ENCODE data around the gene ESM1. TPM values are rescaled to one million over a fixed set of nuclear protein-coding genes. Genes with fewer than 3 reads are reported as not detected.

The ESM1 gene
- total and polyA plus RNA-seq, 7 donors, result 0.01 to 0.13 (median 0.09) TPM; not detected in 3

- no peak for TF ChIP-seq CTCF (IDR thresholded peaks at IDR 0.05)
- Histone ChIP-seq H3K4me3 (no peak overlapping the region), H3K27me3 (ENCODE audit: insufficient read depth in 3 of 3, low read length in 2 of 3) (no peaks in the 10 kb centered on the region), H3K4me1 (no peaks in the 10 kb centered on the region), H3K36me3 (ENCODE audit: insufficient read depth in 1 of 2, low read depth in 1 of 2) (no peaks in the 10 kb centered on the region), H3K27ac (no peak overlapping the region), H3K9me3 (no peaks in the 10 kb centered on the region)
- ATAC-seq (no peak), DNase-seq (no peak)
- intact Hi-C loops (cut with DNase I), result no loop called here
- 45 to 47% (median 45%) methylated on average over 5 of the region's 5 CpGs for WGBS, 3 donors
Observed at GRCh38 chr5:54969856-54970828, 15.3 kb downstream of the ESM1 start.

- H3K36me3 ChIP-seq (ENCODE audit: insufficient read depth in 1 of 2, low read depth in 1 of 2), result no peaks in the 10 kb centered on the region
- H3K4me1 ChIP-seq, result no peaks in the 10 kb centered on the region
- intact Hi-C loops (cut with DNase I), result no loop called here
- no peaks in the 10 kb centered on the region for H3K27me3 ChIP-seq (ENCODE audit: insufficient read depth in 3 of 3, low read length in 2 of 3)
- DNase-seq (no peak), ATAC-seq (no peak)
- TF ChIP-seq CTCF (IDR thresholded peaks at IDR 0.05), result no peak
- H3K27ac ChIP-seq, result no peak overlapping the region
- H3K4me3 ChIP-seq, result no peak overlapping the region
- 82 to 87% (median 86%) methylated on average over 4 of the region's 4 CpGs for WGBS, 3 donors
- no peaks in the 10 kb centered on the region for H3K9me3 ChIP-seq
Observed at GRCh38 chr5:54969242-54969641, 16.2 kb downstream of the ESM1 start.

- H3K36me3 ChIP-seq (ENCODE audit: insufficient read depth in 1 of 2, low read depth in 1 of 2), result no peaks in the 10 kb centered on the region
- DNase-seq, result no peak
- WGBS, 3 donors, result 54 to 73% (median 72%) methylated on average over 3 of the region's 3 CpGs
- no peak for ATAC-seq
- no peaks in the 10 kb centered on the region for H3K9me3 ChIP-seq
- H3K27me3 ChIP-seq (ENCODE audit: insufficient read depth in 3 of 3, low read length in 2 of 3), result peaks cover 0 to 2% (median 0%) of the 10 kb centered on the region in 3 donors
- H3K4me1 ChIP-seq, result no peaks in the 10 kb centered on the region
- no peak overlapping the region for H3K27ac ChIP-seq
- intact Hi-C loops (cut with DNase I), result no loop called here
- TF ChIP-seq CTCF (IDR thresholded peaks at IDR 0.05), result no peak
- no peak overlapping the region for H3K4me3 ChIP-seq
Observed at GRCh38 chr5:54965806-54966205, 19.6 kb downstream of the ESM1 start.

- no peaks in the 10 kb centered on the region for H3K9me3 ChIP-seq
- H3K4me1 ChIP-seq, result no peaks in the 10 kb centered on the region
- peaks cover 0 to 2% (median 2%) of the 10 kb centered on the region in 3 donors for H3K27me3 ChIP-seq (ENCODE audit: insufficient read depth in 3 of 3, low read length in 2 of 3)
- H3K36me3 ChIP-seq (ENCODE audit: insufficient read depth in 1 of 2, low read depth in 1 of 2), result no peaks in the 10 kb centered on the region
- DNase-seq (no peak), ATAC-seq (no peak)
- no peak overlapping the region for H3K4me3 ChIP-seq
- no peak for TF ChIP-seq CTCF (IDR thresholded peaks at IDR 0.05)
- no peak overlapping the region for H3K27ac ChIP-seq
- intact Hi-C loops (cut with DNase I), result no loop called here
Observed at GRCh38 chr5:54964405-54964804, 21.0 kb downstream of the ESM1 start.
